K562 (cell line): ENCODE measurements around the gene RDH14. TPM values are rescaled to one million over a fixed set of nuclear protein-coding genes. Genes with fewer than 3 reads are reported as not detected.

Experiments
- CCNT2 ChIP-seq: IDR thresholded peaks from 2 replicates; pipeline ENCODE4 v1.6.1; 2011; ENCODE audit warnings: borderline replicate concordance, low read depth, mild to moderate bottlenecking, moderate library complexity, mixed read lengths, low read length; ENCODE audit not compliant: insufficient read length; ENCODE audit errors: extremely low read depth
- CTBP1 ChIP-seq: fragments of 450-650 bp; IDR thresholded peaks from 2 replicates; pipeline ENCODE4 v1.6.1; 2016; ENCODE audit warnings: borderline replicate concordance
- E2F8 ChIP-seq: fragments of 450-650 bp; IDR thresholded peaks from 2 replicates; pipeline ENCODE4 v1.7.1; 2018; ENCODE audit warnings: mild to moderate bottlenecking, low read depth; ENCODE audit not compliant: partially characterized antibody
- FOSL1 ChIP-seq: fragments of 200-800 bp; sonication (Bioruptor generic); conservative IDR thresholded peaks from 2 replicates; pipeline ENCODE4 v1.6.1; 2016; ENCODE audit warnings: missing genetic modification characterization, missing compliant biosample characterization
- FOXJ2 ChIP-seq: fragments of 200-800 bp; sonication (Bioruptor generic); IDR thresholded peaks from 2 replicates; pipeline ENCODE4 v1.6.1; 2016; ENCODE audit warnings: missing genetic modification characterization, missing compliant biosample characterization
- GABPB1 ChIP-seq: sonication (generic); formaldehyde crosslinking; IDR thresholded peaks from 2 replicates; pipeline ENCODE4 v1.8.0; 2022; ENCODE audit warnings: mild to moderate bottlenecking, missing genetic modification reagents
- HNRNPK ChIP-seq: fragments of 200-400 bp; formaldehyde crosslinking; IDR thresholded peaks from one replicate; pipeline ENCODE4 v1.6.1; 2018; ENCODE audit warnings: mild to moderate bottlenecking, low read depth, low read length; ENCODE audit not compliant: poor library complexity, severe bottlenecking
- MCM2 ChIP-seq: fragments of 450-650 bp; IDR thresholded peaks from 2 replicates; pipeline ENCODE4 v1.6.1; 2017; ENCODE audit warnings: low read depth, mild to moderate bottlenecking
- MECOM ChIP-seq: fragments of 250-450 bp; sonication (Bioruptor Pico); IDR thresholded peaks from 2 replicates; pipeline ENCODE4 v1.8.0; 2022; ENCODE audit warnings: inconsistent platforms
- MTA1 ChIP-seq: fragments of 450-650 bp; IDR thresholded peaks from 2 replicates; pipeline ENCODE4 v1.6.1; 2017; ENCODE audit warnings: borderline replicate concordance
- PHB2 ChIP-seq: fragments of 450-650 bp; IDR thresholded peaks from 2 replicates; pipeline ENCODE4 v1.6.1; 2017; ENCODE audit warnings: low read depth
- RREB1 ChIP-seq: fragments of 250-450 bp; sonication (Bioruptor Pico); IDR thresholded peaks from 2 replicates; pipeline ENCODE4 v1.4.0; 2020
- ZNF316 ChIP-seq: fragments of 450-650 bp; IDR thresholded peaks from 2 replicates; pipeline ENCODE4 v1.6.1; 2016
- ZNF57 ChIP-seq: fragments of 450-650 bp; formaldehyde crosslinking; IDR thresholded peaks from 2 replicates; pipeline ENCODE4 v1.4.0; 2020; ENCODE audit warnings: mild to moderate bottlenecking, moderate library complexity
- ZNF764 ChIP-seq: fragments of 250-450 bp; sonication (Bioruptor Pico); IDR thresholded peaks from 2 replicates; pipeline ENCODE4 v1.4.0; 2020; ENCODE audit warnings: low read depth, mild to moderate bottlenecking, moderate library complexity
- polyA plus RNA-seq, 8 experiments: library from polyadenylated mRNA; depleted of rRNA in 4 of 8; stranded (reverse) in 5 of 8; unstranded in 3 of 8; fragments of >200 nt; fragmentation: Nextera tagmentation in 2 of 8; fragmentation: Illumina TruSeq in 1 of 8; extraction: Ambion mirVana in 2 of 8; extraction: Trizol in 1 of 8; gene quantifications; 2 replicates each; pipeline versions ENCODE4 v1.2.1 to v1.2.3, GENCODE V29; 2011 to 2014; ENCODE audit warnings: inconsistent platforms in 1 of 8, missing spikeins in 1 of 8
- total RNA-seq, 7 experiments: library from RNA; depleted of rRNA in 6 of 7; stranded (reverse); fragments of >200 nt in 6 of 7; fragmentation: Illumina TruSeq in 2 of 7; extraction: Trizol in 2 of 7; gene quantifications; 2 replicates each; pipeline versions ENCODE4 v1.2.1 to v1.2.3, GENCODE V29; 2011 to 2021; ENCODE audit warnings: low replicate concordance in 1 of 7
- TF ChIP-seq, protein P1 (sequence below): fragments of 450-650 bp; conservative IDR thresholded peaks from 2 replicates; pipeline ENCODE4 v1.6.1; 2016; ENCODE audit warnings: missing genetic modification characterization, low read depth, mild to moderate bottlenecking, missing compliant biosample characterization, moderate library complexity
- TF ChIP-seq, protein P2 (sequence below): fragments of 450-650 bp; IDR thresholded peaks from 2 replicates; pipeline ENCODE4 v1.6.1; 2016; ENCODE audit warnings: mild to moderate bottlenecking

Gene RDH14
- total and polyA plus RNA-seq, 9 of the 15 experiments (the other 6 are each of a cell fraction or from before 2014, with no cell fraction given): 6.7 to 26.2 (median 20.9) TPM

GRCh38 chr2:18558458-18558857, 2.0 kb downstream of the RDH14 start (continued):
- TF ChIP-seq, protein P1, sequence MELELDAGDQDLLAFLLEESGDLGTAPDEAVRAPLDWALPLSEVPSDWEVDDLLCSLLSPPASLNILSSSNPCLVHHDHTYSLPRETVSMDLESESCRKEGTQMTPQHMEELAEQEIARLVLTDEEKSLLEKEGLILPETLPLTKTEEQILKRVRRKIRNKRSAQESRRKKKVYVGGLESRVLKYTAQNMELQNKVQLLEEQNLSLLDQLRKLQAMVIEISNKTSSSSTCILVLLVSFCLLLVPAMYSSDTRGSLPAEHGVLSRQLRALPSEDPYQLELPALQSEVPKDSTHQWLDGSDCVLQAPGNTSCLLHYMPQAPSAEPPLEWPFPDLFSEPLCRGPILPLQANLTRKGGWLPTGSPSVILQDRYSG (tag): no peak
- peak; percentile 54 for TF ChIP-seq CCNT2
- TF ChIP-seq ZNF57 (CRISPR knock-in tag): no peak
- TF ChIP-seq PHB2: no peak
- peak; percentile 67; the same call in 1 of the 2 replicates for TF ChIP-seq MECOM (CRISPR knock-in tag)
- no peak for TF ChIP-seq E2F8
- TF ChIP-seq MCM2: no peak
- peak; percentile 43; the same call in 1 of the 2 replicates for TF ChIP-seq FOSL1 (tag)
- TF ChIP-seq GABPB1: no peak
- no peak for TF ChIP-seq HNRNPK
- TF ChIP-seq, protein P2, sequence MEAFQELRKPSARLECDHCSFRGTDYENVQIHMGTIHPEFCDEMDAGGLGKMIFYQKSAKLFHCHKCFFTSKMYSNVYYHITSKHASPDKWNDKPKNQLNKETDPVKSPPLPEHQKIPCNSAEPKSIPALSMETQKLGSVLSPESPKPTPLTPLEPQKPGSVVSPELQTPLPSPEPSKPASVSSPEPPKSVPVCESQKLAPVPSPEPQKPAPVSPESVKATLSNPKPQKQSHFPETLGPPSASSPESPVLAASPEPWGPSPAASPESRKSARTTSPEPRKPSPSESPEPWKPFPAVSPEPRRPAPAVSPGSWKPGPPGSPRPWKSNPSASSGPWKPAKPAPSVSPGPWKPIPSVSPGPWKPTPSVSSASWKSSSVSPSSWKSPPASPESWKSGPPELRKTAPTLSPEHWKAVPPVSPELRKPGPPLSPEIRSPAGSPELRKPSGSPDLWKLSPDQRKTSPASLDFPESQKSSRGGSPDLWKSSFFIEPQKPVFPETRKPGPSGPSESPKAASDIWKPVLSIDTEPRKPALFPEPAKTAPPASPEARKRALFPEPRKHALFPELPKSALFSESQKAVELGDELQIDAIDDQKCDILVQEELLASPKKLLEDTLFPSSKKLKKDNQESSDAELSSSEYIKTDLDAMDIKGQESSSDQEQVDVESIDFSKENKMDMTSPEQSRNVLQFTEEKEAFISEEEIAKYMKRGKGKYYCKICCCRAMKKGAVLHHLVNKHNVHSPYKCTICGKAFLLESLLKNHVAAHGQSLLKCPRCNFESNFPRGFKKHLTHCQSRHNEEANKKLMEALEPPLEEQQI: peak; percentile 59; the same call in 1 of the 2 replicates
- no peak for TF ChIP-seq ZNF764 (CRISPR knock-in tag)
- TF ChIP-seq MTA1: peak; percentile 68; the same call in 1 of the 2 replicates
- peak; percentile 53; the same call in 1 of the 2 replicates for TF ChIP-seq CTBP1
- no peak for TF ChIP-seq RREB1
- 0 out of 2 replicates have a peak, but pooled peaks have one; percentile 43 for TF ChIP-seq FOXJ2 (tag)
- TF ChIP-seq ZNF316: peak; percentile 97
